Keratinocyte (primary cell): ENCODE measurements around the gene KCNN1.

Experiments used
- EZH2 ChIP-seq: IDR thresholded peaks from one replicate; pipeline ENCODE4 v1.6.1; 2012; ENCODE audit warnings: inconsistent platforms, mild to moderate bottlenecking, low read length, moderate library complexity
- TF ChIP-seq, protein P1 (sequence below), 3 experiments: IDR thresholded peaks in 1 of 3; conservative IDR thresholded peaks in 1 of 3; optimal IDR thresholded peaks in 1 of 3; 2 replicates in 2 of 3; 3 replicates in 1 of 3; pipeline versions ENCODE3 to v1.5.1; 2011; ENCODE audit warnings: low read length in 3 of 3, mild to moderate bottlenecking in 3 of 3, moderate library complexity in 2 of 3, control low read depth in 1 of 3, inconsistent platforms in 1 of 3; ENCODE audit not compliant: insufficient read depth in 2 of 3; ENCODE audit errors: extremely low read depth in 1 of 3

GRCh38 chr19:17966550-17967256 is at the start of gene KCNN1:
- TF ChIP-seq, protein P1, sequence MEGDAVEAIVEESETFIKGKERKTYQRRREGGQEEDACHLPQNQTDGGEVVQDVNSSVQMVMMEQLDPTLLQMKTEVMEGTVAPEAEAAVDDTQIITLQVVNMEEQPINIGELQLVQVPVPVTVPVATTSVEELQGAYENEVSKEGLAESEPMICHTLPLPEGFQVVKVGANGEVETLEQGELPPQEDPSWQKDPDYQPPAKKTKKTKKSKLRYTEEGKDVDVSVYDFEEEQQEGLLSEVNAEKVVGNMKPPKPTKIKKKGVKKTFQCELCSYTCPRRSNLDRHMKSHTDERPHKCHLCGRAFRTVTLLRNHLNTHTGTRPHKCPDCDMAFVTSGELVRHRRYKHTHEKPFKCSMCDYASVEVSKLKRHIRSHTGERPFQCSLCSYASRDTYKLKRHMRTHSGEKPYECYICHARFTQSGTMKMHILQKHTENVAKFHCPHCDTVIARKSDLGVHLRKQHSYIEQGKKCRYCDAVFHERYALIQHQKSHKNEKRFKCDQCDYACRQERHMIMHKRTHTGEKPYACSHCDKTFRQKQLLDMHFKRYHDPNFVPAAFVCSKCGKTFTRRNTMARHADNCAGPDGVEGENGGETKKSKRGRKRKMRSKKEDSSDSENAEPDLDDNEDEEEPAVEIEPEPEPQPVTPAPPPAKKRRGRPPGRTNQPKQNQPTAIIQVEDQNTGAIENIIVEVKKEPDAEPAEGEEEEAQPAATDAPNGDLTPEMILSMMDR (optimal IDR thresholded peaks at IDR 0.05 in 1 of 3, IDR thresholded peaks at IDR 0.05 in 1 of 3, conservative IDR thresholded peaks at IDR 0.05 in 1 of 3; ENCODE audit: extremely low read depth in 1 of 3, insufficient read depth in 2 of 3, low read length in 3 of 3), result no peak
- no peak for TF ChIP-seq EZH2
